Measurements from ENCODE around the gene MYOF. TPM values are rescaled to one million over a fixed set of nuclear protein-coding genes. Genes with fewer than 3 reads are reported as not detected.

Gene MYOF
- total RNA-seq, 2 donors from 2014 or later, result 0.81 to 1.6 TPM

GRCh38 chr10:93266858-93267257 is 215.3 kb downstream of the MYOF start:
- ATAC-seq, result no peak
- DNase-seq, result no peak
- no peaks in the 10 kb centered on the region for H3K36me3 Mint-ChIP-seq (ENCODE audit: low read depth)
- no peak overlapping the region for H3K27ac Mint-ChIP-seq
- no peak overlapping the region for H3K4me3 Mint-ChIP-seq
- H3K4me1 Mint-ChIP-seq, result peaks cover 5% of the 10 kb centered on the region
- no peaks in the 10 kb centered on the region for H3K27me3 Mint-ChIP-seq
- H3K9me3 ChIP-seq (ENCODE audit: control insufficient read depth, low read length, poor library complexity, severe bottlenecking), result no peaks in the 10 kb centered on the region

GRCh38 chr10:93261961-93262610 is 220.0 kb downstream of the MYOF start:
- no peaks in the 10 kb centered on the region for H3K27me3 Mint-ChIP-seq
- H3K4me1 Mint-ChIP-seq, result peaks cover 3% of the 10 kb centered on the region
- DNase-seq (no peak), ATAC-seq (no peak)
- H3K36me3 Mint-ChIP-seq (ENCODE audit: low read depth), result no peaks in the 10 kb centered on the region
- H3K9me3 ChIP-seq (ENCODE audit: control insufficient read depth, low read length, poor library complexity, severe bottlenecking), result no peaks in the 10 kb centered on the region
- H3K27ac Mint-ChIP-seq, result no peak overlapping the region
- no peak overlapping the region for H3K4me3 Mint-ChIP-seq

GRCh38 chr10:93261089-93261488 is 221.0 kb downstream of the MYOF start:
- no peaks in the 10 kb centered on the region for H3K36me3 Mint-ChIP-seq (ENCODE audit: low read depth)
- H3K4me3 Mint-ChIP-seq, result no peak overlapping the region
- no peaks in the 10 kb centered on the region for H3K4me1 Mint-ChIP-seq
- ATAC-seq (no peak), DNase-seq (no peak)
- no peaks in the 10 kb centered on the region for H3K9me3 ChIP-seq (ENCODE audit: control insufficient read depth, low read length, poor library complexity, severe bottlenecking)
- H3K27me3 Mint-ChIP-seq, result no peaks in the 10 kb centered on the region
- no peak overlapping the region for H3K27ac Mint-ChIP-seq

GRCh38 chr10:93259126-93259525 is 223.0 kb downstream of the MYOF start:
- Mint-ChIP-seq H3K4me3 (no peak overlapping the region), H3K27me3 (no peaks in the 10 kb centered on the region), H3K27ac (no peak overlapping the region), H3K36me3 (ENCODE audit: low read depth) (no peaks in the 10 kb centered on the region), H3K4me1 (no peaks in the 10 kb centered on the region)
- H3K9me3 ChIP-seq (ENCODE audit: control insufficient read depth, low read length, poor library complexity, severe bottlenecking), result no peaks in the 10 kb centered on the region
- DNase-seq, result no peak
- no peak for ATAC-seq

Other genes starting within 250 kb of the MYOF start
- under 1 TPM; 0.27 to 0.63 TPM for gene CEP55, start 14.3 kb upstream of the MYOF start, total RNA-seq
- not detected for gene FFAR4, start 84.3 kb upstream of the MYOF start, total RNA-seq
- not detected for gene RBP4, start 118.9 kb upstream of the MYOF start, total RNA-seq
- gene PDE6C, start 130.2 kb upstream of the MYOF start, total RNA-seq, result not detected
- gene FRA10AC1, start 220.3 kb upstream of the MYOF start, total RNA-seq, result 10 to 100 TPM; 13.9 to 17.5 TPM